Measurements from ENCODE around the gene DENND2C.
"Not testable (repeated sequence)": the region's sequence is repeated elsewhere in the genome, so short reads cannot be mapped to it uniquely, and the experiment has no call there.

Gene DENND2C

GRCh38 chr1:114609026-114609425 lies 60.8 kb downstream of the DENND2C start:
- no peak for DNase-seq (ENCODE audit: low read depth in 2 of 3, low spot score in 1 of 3)

GRCh38 chr1:114607223-114607622 lies 62.6 kb downstream of the DENND2C start:
- no peak for DNase-seq (ENCODE audit: low read depth in 2 of 3, low spot score in 1 of 3)

- DNase-seq (ENCODE audit: low read depth in 2 of 3, low spot score in 1 of 3) = no peak
These were observed 71.9 kb downstream of the DENND2C start for GRCh38 chr1:114597949-114598348.

DNA sequence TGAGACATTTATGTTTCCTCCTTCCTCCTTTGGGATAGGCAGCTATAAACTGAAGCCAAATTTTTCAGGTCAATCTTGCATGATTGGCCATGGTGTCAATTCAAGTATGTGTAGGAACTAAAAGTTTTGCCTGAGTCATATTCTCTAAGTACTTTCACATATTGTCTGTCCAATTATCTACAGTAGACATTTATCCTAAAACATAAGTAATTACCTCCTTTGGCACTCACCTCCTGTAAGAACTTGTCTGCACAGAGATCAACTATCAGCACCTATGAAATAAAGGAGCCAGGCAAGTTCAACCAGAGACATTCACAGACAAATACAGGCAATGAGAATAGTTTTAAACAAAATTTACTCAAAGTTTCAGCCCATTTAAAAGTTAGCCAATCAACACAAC lies 74.2 kb downstream of the DENND2C start:
- no peak for DNase-seq (ENCODE audit: low read depth in 2 of 3, low spot score in 1 of 3)

DNA sequence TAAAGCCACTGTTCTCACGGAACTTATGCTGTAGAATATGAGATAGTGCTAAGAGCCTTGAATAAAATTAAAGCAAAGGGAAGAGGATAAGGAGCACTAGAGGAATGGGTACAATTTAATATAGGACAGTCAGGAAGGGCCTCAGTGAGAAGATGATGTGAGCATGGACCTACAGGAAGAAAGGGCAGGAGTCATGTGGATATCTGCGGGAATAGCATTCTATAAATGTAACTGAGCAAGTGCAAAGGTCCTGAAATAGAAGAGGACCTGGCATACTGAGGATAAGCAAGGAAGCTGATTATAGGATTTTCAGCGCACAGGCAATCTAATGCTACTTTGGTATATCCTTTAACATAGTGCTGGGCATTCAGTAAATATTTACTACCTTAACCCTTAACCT lies 75.8 kb downstream of the DENND2C start:
- DNase-seq (ENCODE audit: low read depth in 2 of 3, low spot score in 1 of 3) = no peak

GRCh38 chr1:114589122-114589521 lies 80.7 kb downstream of the DENND2C start:
- DNase-seq (ENCODE audit: low read depth in 2 of 3, low spot score in 1 of 3) = no peak

DNA sequence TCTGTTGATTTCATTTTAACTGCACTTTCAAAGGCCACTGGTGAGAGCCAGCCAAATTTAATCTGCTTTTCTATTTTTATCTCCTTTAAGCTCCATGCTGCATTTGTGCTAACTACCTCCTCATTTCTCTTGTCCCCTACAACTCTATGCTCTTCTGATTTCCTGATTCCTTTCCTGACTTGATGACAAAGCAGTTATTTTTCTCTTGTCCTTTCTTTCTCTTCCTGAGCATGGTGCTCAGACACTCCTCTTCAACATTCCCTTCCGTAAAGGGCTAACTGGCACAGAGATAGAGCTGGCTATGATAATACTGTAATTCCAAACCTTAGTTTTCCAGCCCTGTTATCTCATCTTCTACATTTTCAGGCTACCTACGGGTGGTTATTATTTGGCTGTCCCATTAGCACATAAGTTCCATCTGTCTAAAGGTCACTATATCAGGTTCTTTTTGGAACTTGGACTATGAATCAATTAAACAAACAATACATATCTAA lies 81.6 kb downstream of the DENND2C start:
- no peak for DNase-seq (ENCODE audit: low read depth in 2 of 3, low spot score in 1 of 3)

GRCh38 chr1:114587203-114587991 lies 82.5 kb downstream of the DENND2C start:
- DNase-seq (ENCODE audit: low read depth in 2 of 3, low spot score in 1 of 3) = no peak

DNA sequence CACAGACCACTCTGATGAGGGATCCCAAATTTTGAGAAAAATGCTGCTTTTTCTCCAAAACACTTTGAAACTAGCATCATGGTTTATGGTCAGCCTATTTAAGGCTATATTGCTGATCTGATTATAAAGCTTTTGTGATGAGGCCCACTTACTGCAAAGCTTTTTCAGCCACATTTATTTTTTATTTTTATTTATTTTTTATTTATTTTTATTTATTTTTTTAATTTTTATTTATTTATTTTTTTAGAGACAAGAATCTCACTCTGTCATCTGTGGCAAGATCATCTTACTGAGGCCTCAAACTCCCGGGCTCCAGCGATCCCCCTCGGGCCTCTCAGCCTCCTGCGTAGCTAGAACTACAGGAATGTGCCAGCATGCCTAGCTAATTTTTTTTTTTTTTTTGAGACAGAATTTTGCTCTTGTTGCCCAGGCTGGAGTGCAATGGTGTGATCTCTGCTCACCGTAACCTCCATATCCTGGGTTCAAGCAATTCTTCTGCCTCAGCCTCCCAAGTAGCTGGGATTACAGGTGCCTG lies 83.3 kb downstream of the DENND2C start:
- DNase-seq (ENCODE audit: low read depth in 2 of 3, low spot score in 1 of 3) = no peak

GRCh38 chr1:114585231-114585630 lies 84.6 kb downstream of the DENND2C start:
- no peak for DNase-seq (ENCODE audit: low read depth in 2 of 3, low spot score in 1 of 3)

- DNase-seq (ENCODE audit: low read depth in 2 of 3, low spot score in 1 of 3) = peak; percentile 89 to 93 (median 89)
These were observed 88.2 kb downstream of the DENND2C start, which contains the start of gene BCAS2 for GRCh38 chr1:114581335-114582287. Gene BCAS2, minus strand, starts transcription at chr1:114581615. Its CDS starts 24 bp downstream, at chr1:114581591.

DNA sequence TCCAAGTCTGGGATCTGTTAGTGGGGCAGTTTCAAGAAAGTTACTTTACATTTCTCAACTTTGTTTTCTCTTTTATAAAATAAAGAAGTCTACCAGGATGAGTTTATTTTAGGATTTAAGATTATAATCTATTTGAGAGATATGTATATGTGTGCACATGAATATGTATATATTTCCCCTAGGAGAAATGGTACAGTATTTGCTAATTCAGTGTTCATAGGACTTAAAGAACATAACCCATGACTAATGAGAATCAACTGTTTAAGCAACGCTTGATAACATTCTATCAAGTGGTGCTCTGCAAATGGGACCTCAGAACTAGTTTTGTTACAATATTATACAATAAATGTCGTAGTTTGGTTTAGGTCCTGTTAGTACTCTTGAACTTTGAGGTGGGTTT lies 95.5 kb downstream of the DENND2C start:
- no peak for DNase-seq (ENCODE audit: low read depth in 2 of 3, low spot score in 1 of 3)

DNA sequence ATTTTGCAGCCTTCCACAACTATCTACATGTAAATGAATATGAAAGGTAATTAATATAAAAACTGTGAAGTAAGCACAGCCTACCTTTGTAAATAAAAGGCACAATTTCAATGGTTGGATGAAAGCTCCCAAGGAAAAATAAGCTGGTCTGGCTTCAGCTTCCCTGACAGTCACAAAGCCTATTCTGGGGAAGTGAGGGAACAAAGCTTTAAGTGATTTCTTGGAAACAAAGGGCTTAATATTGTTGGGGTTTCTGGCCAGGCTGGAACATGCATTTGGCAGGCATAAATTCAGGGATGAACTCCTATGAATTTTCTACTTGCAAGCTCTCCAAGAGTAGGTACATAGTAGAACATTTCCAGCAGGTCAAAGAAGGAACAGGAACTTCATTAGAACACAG lies 105.7 kb downstream of the DENND2C start:
- DNase-seq (ENCODE audit: low read depth in 2 of 3, low spot score in 1 of 3) = no peak

DNA sequence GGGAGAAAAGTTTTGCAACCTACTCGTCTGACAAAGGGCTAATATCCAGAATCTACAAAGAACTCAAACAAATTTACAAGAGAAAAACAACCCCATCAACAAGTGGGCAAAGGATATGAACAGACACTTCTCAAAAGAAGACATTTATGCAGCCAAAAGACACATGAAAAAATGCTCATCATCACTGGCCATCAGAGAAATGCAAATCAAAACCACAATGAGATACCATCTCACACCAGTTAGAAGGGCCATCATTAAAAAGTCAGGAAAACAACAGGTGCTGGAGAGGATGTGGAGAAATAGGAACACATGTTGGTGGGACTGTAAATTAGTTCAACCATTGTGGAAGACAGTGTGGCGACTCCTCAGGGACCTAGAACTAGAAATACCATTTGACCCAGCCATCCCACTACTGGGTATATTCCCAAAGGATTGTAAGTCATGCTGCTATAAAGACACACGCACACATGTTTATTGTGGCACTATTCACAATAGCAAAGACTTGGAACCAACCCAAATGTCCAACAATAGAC lies 106.8 kb downstream of the DENND2C start:
- DNase-seq (ENCODE audit: low read depth in 2 of 3, low spot score in 1 of 3) = not testable (repeated sequence)

GRCh38 chr1:114561333-114561732 lies 108.5 kb downstream of the DENND2C start:
- no peak for DNase-seq (ENCODE audit: low read depth in 2 of 3, low spot score in 1 of 3)

GRCh38 chr1:114559356-114559755 lies 110.5 kb downstream of the DENND2C start:
- DNase-seq (ENCODE audit: low read depth in 2 of 3, low spot score in 1 of 3) = no peak

- DNase-seq (ENCODE audit: low read depth in 2 of 3, low spot score in 1 of 3) = no peak
These were observed 111.3 kb downstream of the DENND2C start for GRCh38 chr1:114558544-114558943.

DNA sequence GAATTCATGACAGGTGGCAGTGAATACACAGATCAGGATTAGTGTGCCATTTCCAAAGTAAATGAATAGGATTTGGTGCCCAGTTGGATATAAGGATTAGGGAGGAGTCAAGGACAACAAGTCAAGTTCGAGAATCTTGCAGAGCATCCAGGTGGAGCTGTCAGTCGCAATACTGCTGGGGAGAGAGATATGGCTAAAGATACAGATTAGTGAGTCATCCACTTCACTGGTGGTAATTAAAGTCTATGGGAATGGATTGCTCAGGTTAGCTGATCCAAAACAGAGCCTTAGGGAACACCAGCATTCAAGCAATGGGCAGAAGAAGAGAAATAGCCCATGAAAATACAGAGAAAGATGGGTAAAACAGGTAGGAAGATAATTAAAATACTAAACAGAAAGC lies 115.3 kb downstream of the DENND2C start:
- no peak for DNase-seq (ENCODE audit: low read depth in 2 of 3, low spot score in 1 of 3)

DNA sequence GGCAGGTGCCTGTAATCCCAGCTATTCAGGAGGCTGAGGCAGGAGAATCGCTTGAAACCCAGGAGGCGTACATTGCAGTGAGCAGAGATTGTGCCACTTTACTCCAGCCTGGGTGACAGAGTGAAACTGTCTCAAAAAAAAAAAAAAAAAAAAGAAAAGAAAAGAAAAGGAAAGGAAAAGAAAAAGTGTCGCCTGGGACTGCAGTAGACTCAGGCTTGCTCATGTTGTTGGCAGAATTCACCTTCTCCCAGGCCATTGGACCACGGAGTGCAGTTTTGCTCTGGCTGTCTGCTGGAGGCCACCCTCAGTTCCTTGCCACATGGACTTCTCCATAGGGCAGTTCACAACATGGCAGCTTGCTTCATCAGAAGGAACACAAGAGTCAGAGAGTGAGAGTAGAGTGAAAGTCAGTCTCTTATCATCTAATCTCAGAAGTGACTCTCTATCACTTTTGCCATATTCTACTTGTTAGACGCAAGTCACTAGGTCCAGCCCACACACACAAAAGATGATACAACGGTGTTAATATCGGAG lies 117.7 kb downstream of the DENND2C start:
- DNase-seq (ENCODE audit: low read depth in 2 of 3, low spot score in 1 of 3) = no peak

- no peak for DNase-seq (ENCODE audit: low read depth in 2 of 3, low spot score in 1 of 3)
These were observed 118.4 kb downstream of the DENND2C start for GRCh38 chr1:114551400-114551799.

GRCh38 chr1:114550336-114550735 lies 119.5 kb downstream of the DENND2C start:
- no peak for DNase-seq (ENCODE audit: low read depth in 2 of 3, low spot score in 1 of 3)

All from stimulated activated CD4-positive, alpha-beta T cell treated with anti-CD3 and anti-CD28 coated beads, Interleukin-12 subunit alpha, Interleukin-12 subunit beta, amount 100 ng/mL, for 48 hours (primary cell).